DND-41 (cell line): Measurements from ENCODE around the gene ULK1.

Source experiments
- ATAC-seq: fragments of 200-7000 bp; cut with Tn5 transposase; 3 replicates; pipeline ENCODE4 v1.9.1; 2021; ENCODE audit warnings: low read depth; ENCODE audit not compliant: insufficient read depth
- DNase-seq: peaks from one replicate; pipeline ENCODE4 v3.0.0-alpha.2; 2020
- H2AFZ ChIP-seq: 2 replicates; pipeline ENCODE4 v1.6.0; 2012; ENCODE audit warnings: low read depth, low read length
- H3K27ac ChIP-seq: 2 replicates; pipeline ENCODE4 v1.5.1; 2012; ENCODE audit warnings: low read length, inconsistent platforms
- H3K27me3 ChIP-seq: fragments of 200-600 bp; sonication (generic); 2 replicates; pipeline ENCODE4 v1.6.0; 2012; ENCODE audit warnings: low read length, mild to moderate bottlenecking, inconsistent platforms; ENCODE audit not compliant: insufficient read depth, poor library complexity
- H3K36me3 ChIP-seq: 2 replicates; pipeline ENCODE4 v1.5.1; 2012; ENCODE audit warnings: low read length, inconsistent platforms; ENCODE audit not compliant: insufficient read depth
- H3K4me1 ChIP-seq: 2 replicates; pipeline ENCODE4 v1.5.1; 2012; ENCODE audit warnings: mild to moderate bottlenecking, low read length; ENCODE audit not compliant: insufficient read depth
- H3K4me2 ChIP-seq: 2 replicates; pipeline ENCODE4 v1.6.0; 2012; ENCODE audit warnings: mild to moderate bottlenecking, moderate library complexity, low read length, inconsistent platforms; ENCODE audit not compliant: insufficient read depth
- H3K4me3 ChIP-seq, 2 experiments: fragments of 200-600 bp in 1 of 2; shearing (Covaris generic) in 1 of 2; 2 replicates each; pipeline ENCODE4 v1.5.1; 2012 to 2016; ENCODE audit warnings: inconsistent platforms in 2 of 2, low read length in 2 of 2, mild to moderate bottlenecking in 2 of 2, low read depth in 1 of 2, moderate library complexity in 1 of 2
- H3K79me2 ChIP-seq: 2 replicates; pipeline ENCODE4 v1.6.0; 2012; ENCODE audit warnings: low read length, inconsistent platforms; ENCODE audit not compliant: insufficient read depth
- H3K9ac ChIP-seq: 2 replicates; pipeline ENCODE4 v1.6.0; 2012; ENCODE audit warnings: low read depth, mild to moderate bottlenecking, inconsistent platforms, low read length, moderate library complexity
- H3K9me3 ChIP-seq: 2 replicates; pipeline ENCODE4 v1.5.1; 2012; ENCODE audit warnings: low read length, moderate library complexity, mild to moderate bottlenecking, inconsistent platforms; ENCODE audit not compliant: insufficient read depth, severe bottlenecking
- H4K20me1 ChIP-seq: 2 replicates; pipeline ENCODE4 v1.6.0; 2012; ENCODE audit warnings: low read length; ENCODE audit not compliant: insufficient read depth
- EZH2 ChIP-seq: IDR thresholded peaks from 3 replicates; pipeline ENCODE4 v1.6.1; 2012; ENCODE audit warnings: borderline replicate concordance, low read depth, mild to moderate bottlenecking, moderate library complexity, low read length, inconsistent platforms; ENCODE audit not compliant: severe bottlenecking
- TF ChIP-seq, protein P1 (sequence below): IDR thresholded peaks from 2 replicates; pipeline ENCODE4 v1.5.1; 2012; ENCODE audit warnings: borderline replicate concordance, low read length, moderate library complexity, mild to moderate bottlenecking; ENCODE audit not compliant: poor library complexity, severe bottlenecking; ENCODE audit errors: extremely low read depth

Gene ULK1

GRCh38 chr12:131901431-131902331 is 7.3 kb downstream of the ULK1 start:
- Histone ChIP-seq H3K79me2 (peaks cover 90% of the 10 kb centered on the region), H3K9me3 (no peaks in the 10 kb centered on the region), H3K36me3 (peaks cover 63% of the 10 kb centered on the region), H3K4me1 (peaks cover 14% of the 10 kb centered on the region), H4K20me1 (peaks cover 77% of the 10 kb centered on the region), H2AFZ (no peak overlapping the region), H3K27me3 (no peaks in the 10 kb centered on the region), H3K4me2 (no peak overlapping the region), H3K27ac (no peak overlapping the region), H3K4me3 (no peak overlapping the region), H3K9ac (no peak overlapping the region)
- ATAC-seq = no peak
- TF ChIP-seq EZH2 = no peak
- TF ChIP-seq, protein P1, sequence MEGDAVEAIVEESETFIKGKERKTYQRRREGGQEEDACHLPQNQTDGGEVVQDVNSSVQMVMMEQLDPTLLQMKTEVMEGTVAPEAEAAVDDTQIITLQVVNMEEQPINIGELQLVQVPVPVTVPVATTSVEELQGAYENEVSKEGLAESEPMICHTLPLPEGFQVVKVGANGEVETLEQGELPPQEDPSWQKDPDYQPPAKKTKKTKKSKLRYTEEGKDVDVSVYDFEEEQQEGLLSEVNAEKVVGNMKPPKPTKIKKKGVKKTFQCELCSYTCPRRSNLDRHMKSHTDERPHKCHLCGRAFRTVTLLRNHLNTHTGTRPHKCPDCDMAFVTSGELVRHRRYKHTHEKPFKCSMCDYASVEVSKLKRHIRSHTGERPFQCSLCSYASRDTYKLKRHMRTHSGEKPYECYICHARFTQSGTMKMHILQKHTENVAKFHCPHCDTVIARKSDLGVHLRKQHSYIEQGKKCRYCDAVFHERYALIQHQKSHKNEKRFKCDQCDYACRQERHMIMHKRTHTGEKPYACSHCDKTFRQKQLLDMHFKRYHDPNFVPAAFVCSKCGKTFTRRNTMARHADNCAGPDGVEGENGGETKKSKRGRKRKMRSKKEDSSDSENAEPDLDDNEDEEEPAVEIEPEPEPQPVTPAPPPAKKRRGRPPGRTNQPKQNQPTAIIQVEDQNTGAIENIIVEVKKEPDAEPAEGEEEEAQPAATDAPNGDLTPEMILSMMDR = no peak
- no peak for DNase-seq

- no peaks in the 10 kb centered on the region for H3K9me3 ChIP-seq
- peaks cover 63% of the 10 kb centered on the region for H3K36me3 ChIP-seq
- no peak for TF ChIP-seq EZH2
- TF ChIP-seq, protein P1 = no peak
- peaks cover 76% of the 10 kb centered on the region for H4K20me1 ChIP-seq
- ATAC-seq (no peak), DNase-seq (no peak)
- no peaks in the 10 kb centered on the region for H3K27me3 ChIP-seq
- no peak overlapping the region for H3K9ac ChIP-seq
- H3K4me3 ChIP-seq = no peak overlapping the region
- H2AFZ ChIP-seq = no peak overlapping the region
- H3K79me2 ChIP-seq = peaks cover 85% of the 10 kb centered on the region
- no peak overlapping the region for H3K4me2 ChIP-seq
- H3K27ac ChIP-seq = no peak overlapping the region
- peaks cover 5% of the 10 kb centered on the region for H3K4me1 ChIP-seq
Observed at GRCh38 chr12:131902332-131903241, 8.2 kb downstream of the ULK1 start.

GRCh38 chr12:131903270-131904255 is 9.1 kb downstream of the ULK1 start:
- Histone ChIP-seq H3K9me3 (no peaks in the 10 kb centered on the region), H3K4me3 (no peak overlapping the region), H3K27ac (no peak overlapping the region), H3K9ac (no peak overlapping the region), H3K79me2 (peaks cover 75% of the 10 kb centered on the region), H3K4me2 (no peak overlapping the region), H3K36me3 (peaks cover 60% of the 10 kb centered on the region), H3K4me1 (no peaks in the 10 kb centered on the region), H2AFZ (no peak overlapping the region), H4K20me1 (peaks cover 69% of the 10 kb centered on the region), H3K27me3 (no peaks in the 10 kb centered on the region)
- TF ChIP-seq, protein P1 = no peak
- no peak for TF ChIP-seq EZH2
- ATAC-seq = no peak
- no peak for DNase-seq
